Measurements from ENCODE around the gene AFAP1.

- no peak for TF ChIP-seq CTCF (IDR thresholded peaks at IDR 0.05)
- TF ChIP-seq EZH2 (IDR thresholded peaks at IDR 0.05; ENCODE audit: borderline replicate concordance, insufficient read depth, low read depth, low read length, poor library complexity, severe bottlenecking) = no peak
Measured at GRCh38 chr4:7714738-7715137, 224.9 kb downstream of the AFAP1 start.

Data from B cell (primary cell).